ENCODE data around the gene PCDH12. TPM values are rescaled to one million over a fixed set of nuclear protein-coding genes. Genes with fewer than 3 reads are reported as not detected.

PCDH12 gene
- total RNA-seq, 1 donor from 2014 or later = not detected

DNA sequence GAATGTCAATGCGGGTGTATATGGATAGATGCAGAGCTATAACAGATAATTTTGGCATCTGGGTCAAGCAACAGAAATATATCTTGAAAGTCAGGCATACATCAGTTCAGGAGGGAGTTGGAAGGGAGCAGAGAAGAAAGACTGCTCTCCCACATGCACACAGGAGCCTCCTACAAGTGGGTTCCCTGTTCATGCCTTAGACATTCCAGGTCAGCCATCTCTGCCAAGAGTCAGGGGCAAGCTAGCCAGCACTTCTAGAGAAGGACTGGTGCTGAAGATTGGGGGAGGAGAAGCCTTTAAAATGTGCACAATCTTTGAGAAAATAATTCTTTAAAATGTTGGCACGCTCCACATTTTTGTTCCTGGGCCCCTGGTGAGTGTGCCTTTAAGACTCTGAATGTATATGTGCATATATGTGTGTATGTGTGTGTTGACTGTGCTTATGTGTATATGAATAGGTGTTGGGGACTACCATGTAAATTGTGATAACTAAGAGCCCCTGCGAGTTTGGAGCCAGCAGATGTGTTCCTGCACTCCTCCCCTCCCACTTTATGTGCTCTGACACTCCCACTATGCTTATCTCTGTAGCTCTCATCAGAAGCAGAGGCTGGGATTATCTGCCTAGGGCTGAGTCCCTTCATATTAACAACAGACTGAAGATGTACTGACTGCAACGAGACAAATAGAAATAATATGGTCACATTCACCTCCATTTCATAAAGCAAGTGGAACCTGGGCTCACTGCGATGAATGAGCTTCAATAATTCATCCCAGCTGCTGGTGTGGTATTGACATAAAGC, 55.8 kb downstream of the PCDH12 start:
- Histone ChIP-seq H3K9ac (no peak overlapping the region), H3K4me3 (no peak overlapping the region), H3K27ac (no peak overlapping the region), H3K4me2 (no peak overlapping the region), H2AFZ (replicated peaks) (no peak overlapping the region), H3F3A (ENCODE audit: low read depth) (no peaks in the 10 kb centered on the region), H3K79me2 (ENCODE audit: low read depth) (no peaks in the 10 kb centered on the region), H3K36me3 (no peaks in the 10 kb centered on the region), H4K20me1 (ENCODE audit: low read depth) (no peaks in the 10 kb centered on the region), H3K4me1 (peaks cover 5% of the 10 kb centered on the region), H3K9me3 (ENCODE audit: low read depth) (no peaks in the 10 kb centered on the region), H3K27me3 (no peaks in the 10 kb centered on the region)
- H3K4me3 Mint-ChIP-seq = no peak overlapping the region
- no peaks in the 10 kb centered on the region for H3K27me3 Mint-ChIP-seq (ENCODE audit: insufficient read depth, low read depth)
- no peaks in the 10 kb centered on the region for H3K9me3 Mint-ChIP-seq
- no peak overlapping the region for H3K27ac Mint-ChIP-seq
- no peak for DNase-seq (ENCODE audit: low spot score)
- no peaks in the 10 kb centered on the region for H3K36me3 Mint-ChIP-seq
- no peak for TF ChIP-seq EZH2phosphoT487 (IDR thresholded peaks at IDR 0.05)
- TF ChIP-seq, protein P1, sequence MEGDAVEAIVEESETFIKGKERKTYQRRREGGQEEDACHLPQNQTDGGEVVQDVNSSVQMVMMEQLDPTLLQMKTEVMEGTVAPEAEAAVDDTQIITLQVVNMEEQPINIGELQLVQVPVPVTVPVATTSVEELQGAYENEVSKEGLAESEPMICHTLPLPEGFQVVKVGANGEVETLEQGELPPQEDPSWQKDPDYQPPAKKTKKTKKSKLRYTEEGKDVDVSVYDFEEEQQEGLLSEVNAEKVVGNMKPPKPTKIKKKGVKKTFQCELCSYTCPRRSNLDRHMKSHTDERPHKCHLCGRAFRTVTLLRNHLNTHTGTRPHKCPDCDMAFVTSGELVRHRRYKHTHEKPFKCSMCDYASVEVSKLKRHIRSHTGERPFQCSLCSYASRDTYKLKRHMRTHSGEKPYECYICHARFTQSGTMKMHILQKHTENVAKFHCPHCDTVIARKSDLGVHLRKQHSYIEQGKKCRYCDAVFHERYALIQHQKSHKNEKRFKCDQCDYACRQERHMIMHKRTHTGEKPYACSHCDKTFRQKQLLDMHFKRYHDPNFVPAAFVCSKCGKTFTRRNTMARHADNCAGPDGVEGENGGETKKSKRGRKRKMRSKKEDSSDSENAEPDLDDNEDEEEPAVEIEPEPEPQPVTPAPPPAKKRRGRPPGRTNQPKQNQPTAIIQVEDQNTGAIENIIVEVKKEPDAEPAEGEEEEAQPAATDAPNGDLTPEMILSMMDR (IDR thresholded peaks at IDR 0.05) = no peak
- no peak for TF ChIP-seq EZH2 (IDR thresholded peaks at IDR 0.05)
- no peaks in the 10 kb centered on the region for H3K4me1 Mint-ChIP-seq

DNA sequence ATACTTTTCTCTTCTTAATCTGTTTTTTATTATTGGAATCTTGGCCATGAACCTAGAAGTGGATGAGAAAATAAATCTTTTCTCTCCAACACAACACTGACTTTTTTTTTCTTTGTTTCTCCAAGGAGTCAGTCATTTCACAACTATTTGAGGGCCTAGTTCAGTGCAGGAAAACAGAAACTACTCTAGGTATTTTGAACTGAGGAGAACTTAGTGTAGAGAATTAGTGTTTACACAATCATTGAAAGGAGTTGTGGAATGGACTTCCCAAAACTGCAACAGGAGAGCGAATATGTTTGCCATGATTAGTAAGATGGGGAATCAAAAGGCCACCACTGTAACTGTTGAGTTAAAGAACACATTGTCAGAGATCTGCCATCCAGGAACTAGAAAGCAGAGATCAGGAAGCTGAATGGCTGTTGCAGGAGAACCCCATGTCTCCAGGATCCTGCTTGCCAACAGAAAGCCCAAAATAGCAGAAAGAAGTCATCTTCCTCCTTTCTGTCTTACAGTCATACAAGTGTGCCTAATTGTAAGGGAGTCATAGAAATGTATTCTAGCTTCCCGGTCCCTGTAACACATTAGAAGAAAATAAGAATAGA, 59.5 kb downstream of the PCDH12 start:
- Histone ChIP-seq H3K27me3 (no peaks in the 10 kb centered on the region), H3K4me2 (no peak overlapping the region), H3K27ac (no peak overlapping the region), H2AFZ (replicated peaks) (no peak overlapping the region), H4K20me1 (ENCODE audit: low read depth) (no peaks in the 10 kb centered on the region), H3F3A (ENCODE audit: low read depth) (no peaks in the 10 kb centered on the region), H3K79me2 (ENCODE audit: low read depth) (no peaks in the 10 kb centered on the region), H3K4me1 (peaks cover 5% of the 10 kb centered on the region), H3K36me3 (no peaks in the 10 kb centered on the region), H3K4me3 (no peak overlapping the region), H3K9me3 (ENCODE audit: low read depth) (no peaks in the 10 kb centered on the region), H3K9ac (no peak overlapping the region)
- Mint-ChIP-seq H3K27me3 (ENCODE audit: insufficient read depth, low read depth) (no peaks in the 10 kb centered on the region), H3K36me3 (no peaks in the 10 kb centered on the region), H3K9me3 (no peaks in the 10 kb centered on the region), H3K4me3 (no peak overlapping the region), H3K4me1 (no peaks in the 10 kb centered on the region), H3K27ac (no peak overlapping the region)
- TF ChIP-seq EZH2phosphoT487 (IDR thresholded peaks at IDR 0.05) (no peak), EZH2 (IDR thresholded peaks at IDR 0.05) (no peak)
- TF ChIP-seq, protein P1 (IDR thresholded peaks at IDR 0.05) = no peak
- DNase-seq (ENCODE audit: low spot score) = no peak

DNA sequence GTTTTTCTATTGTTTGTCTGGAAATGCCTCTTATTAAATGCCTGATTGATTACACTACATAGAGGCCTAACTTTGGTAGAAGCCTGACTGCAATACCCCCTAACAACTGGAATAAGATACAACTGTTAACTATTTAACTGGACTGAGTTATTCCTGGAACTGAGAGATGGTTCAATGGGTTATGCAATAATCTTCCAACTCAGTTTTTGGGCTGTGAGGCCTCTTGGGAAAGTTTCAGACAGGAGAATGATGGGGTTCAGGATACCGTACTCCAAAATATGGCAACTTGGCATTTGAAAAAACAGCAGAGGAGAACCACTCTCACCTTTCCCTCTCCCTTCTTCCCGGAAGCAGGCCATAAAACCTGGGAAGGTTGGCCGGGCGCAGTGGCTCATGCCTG, 60.6 kb downstream of the PCDH12 start:
- no peaks in the 10 kb centered on the region for H3K27me3 ChIP-seq
- no peaks in the 10 kb centered on the region for H3K9me3 ChIP-seq (ENCODE audit: low read depth)
- H3K4me1 Mint-ChIP-seq = no peaks in the 10 kb centered on the region
- H3K79me2 ChIP-seq (ENCODE audit: low read depth) = no peaks in the 10 kb centered on the region
- no peaks in the 10 kb centered on the region for H3K27me3 Mint-ChIP-seq (ENCODE audit: insufficient read depth, low read depth)
- H3K9ac ChIP-seq = no peak overlapping the region
- H3K4me2 ChIP-seq = no peak overlapping the region
- H3K9me3 Mint-ChIP-seq = no peaks in the 10 kb centered on the region
- TF ChIP-seq EZH2phosphoT487 (IDR thresholded peaks at IDR 0.05) (no peak), EZH2 (IDR thresholded peaks at IDR 0.05) (no peak)
- TF ChIP-seq, protein P1 (IDR thresholded peaks at IDR 0.05) = no peak
- H3F3A ChIP-seq (ENCODE audit: low read depth) = no peaks in the 10 kb centered on the region
- no peak overlapping the region for H3K27ac ChIP-seq
- H4K20me1 ChIP-seq (ENCODE audit: low read depth) = no peaks in the 10 kb centered on the region
- no peak overlapping the region for H3K27ac Mint-ChIP-seq
- DNase-seq (ENCODE audit: low spot score) = no peak
- H3K36me3 Mint-ChIP-seq = no peaks in the 10 kb centered on the region
- no peaks in the 10 kb centered on the region for H3K36me3 ChIP-seq
- no peak overlapping the region for H3K4me3 ChIP-seq
- no peak overlapping the region for H2AFZ ChIP-seq (replicated peaks)
- H3K4me3 Mint-ChIP-seq = no peak overlapping the region
- H3K4me1 ChIP-seq = no peaks in the 10 kb centered on the region

Other genes with a start within 250 kb of the PCDH12 start
- 24.8 and 48.4 TPM in 2 replicates for gene PCDH1, start 79.8 kb downstream of the PCDH12 start, total RNA-seq (ENCODE audit: low replicate concordance)
- 47.7 and 86.5 TPM in 2 replicates for gene DELE1, start 34.3 kb downstream of the PCDH12 start, total RNA-seq (ENCODE audit: low replicate concordance)
- 21.0 and 41.2 TPM in 2 replicates for gene RNF14, start 10.9 kb upstream of the PCDH12 start, total RNA-seq (ENCODE audit: low replicate concordance)
- gene GNPDA1, start 54.8 kb upstream of the PCDH12 start, total RNA-seq (ENCODE audit: low replicate concordance) = 89.8 and 115 TPM in 2 replicates
- 32.5 and 39.4 TPM in 2 replicates for gene NDFIP1, start 150.6 kb upstream of the PCDH12 start, total RNA-seq (ENCODE audit: low replicate concordance)

Data from neural progenitor cell (in vitro differentiated cells).